Fibroblast of peridontal ligament (primary cell): ENCODE measurements around the gene RHOG.
A peak's percentile ranks its signal among the peaks of the same experiment; 100 is the strongest.
"Not testable (repeated sequence)": the region's sequence is repeated elsewhere in the genome, so short reads cannot be mapped to it uniquely, and the experiment has no call there.

Source experiments
- DNase-seq: peaks from one replicate; pipeline ENCODE4 v3.0.0-alpha.2; 2010; ENCODE audit errors: extremely low read depth

Gene RHOG

DNA sequence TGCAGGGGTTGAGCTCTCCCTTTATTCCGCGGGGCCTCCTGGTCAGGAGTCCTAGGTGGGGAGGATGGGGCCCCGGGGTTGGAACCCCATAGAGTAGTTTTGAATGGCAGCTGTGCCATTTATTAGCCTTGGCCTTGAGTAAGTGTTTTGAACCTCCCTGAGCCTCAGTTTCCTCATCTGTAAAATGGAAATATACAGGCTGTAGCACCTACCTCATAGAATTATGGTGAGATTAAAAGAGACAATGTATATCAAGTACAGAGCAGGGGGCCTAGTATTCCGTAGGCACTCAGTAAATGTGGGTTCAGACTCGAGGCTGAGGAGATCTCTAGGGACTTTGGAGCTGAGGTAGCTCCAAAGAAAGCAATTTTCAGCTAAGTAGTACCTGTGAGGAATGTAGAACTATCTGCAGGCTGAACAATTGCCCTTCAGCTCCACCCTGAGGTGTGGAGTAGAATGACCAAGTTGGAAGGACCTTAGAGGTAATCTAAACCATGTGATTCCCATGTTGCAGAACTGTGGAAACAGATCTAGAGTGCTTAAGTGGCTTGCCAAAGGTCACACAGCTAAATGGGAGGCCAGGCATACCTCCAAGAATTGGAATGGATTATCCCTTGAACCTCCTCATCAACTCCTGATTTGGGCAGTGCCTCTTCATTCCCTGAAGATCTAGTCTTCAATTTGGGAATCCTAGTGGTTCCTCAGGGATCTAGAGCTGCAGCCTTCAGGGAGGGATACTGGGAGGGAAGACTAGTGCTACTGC, 31.7 kb downstream of the RHOG start:
- peak; percentile 63 for DNase-seq

DNA sequence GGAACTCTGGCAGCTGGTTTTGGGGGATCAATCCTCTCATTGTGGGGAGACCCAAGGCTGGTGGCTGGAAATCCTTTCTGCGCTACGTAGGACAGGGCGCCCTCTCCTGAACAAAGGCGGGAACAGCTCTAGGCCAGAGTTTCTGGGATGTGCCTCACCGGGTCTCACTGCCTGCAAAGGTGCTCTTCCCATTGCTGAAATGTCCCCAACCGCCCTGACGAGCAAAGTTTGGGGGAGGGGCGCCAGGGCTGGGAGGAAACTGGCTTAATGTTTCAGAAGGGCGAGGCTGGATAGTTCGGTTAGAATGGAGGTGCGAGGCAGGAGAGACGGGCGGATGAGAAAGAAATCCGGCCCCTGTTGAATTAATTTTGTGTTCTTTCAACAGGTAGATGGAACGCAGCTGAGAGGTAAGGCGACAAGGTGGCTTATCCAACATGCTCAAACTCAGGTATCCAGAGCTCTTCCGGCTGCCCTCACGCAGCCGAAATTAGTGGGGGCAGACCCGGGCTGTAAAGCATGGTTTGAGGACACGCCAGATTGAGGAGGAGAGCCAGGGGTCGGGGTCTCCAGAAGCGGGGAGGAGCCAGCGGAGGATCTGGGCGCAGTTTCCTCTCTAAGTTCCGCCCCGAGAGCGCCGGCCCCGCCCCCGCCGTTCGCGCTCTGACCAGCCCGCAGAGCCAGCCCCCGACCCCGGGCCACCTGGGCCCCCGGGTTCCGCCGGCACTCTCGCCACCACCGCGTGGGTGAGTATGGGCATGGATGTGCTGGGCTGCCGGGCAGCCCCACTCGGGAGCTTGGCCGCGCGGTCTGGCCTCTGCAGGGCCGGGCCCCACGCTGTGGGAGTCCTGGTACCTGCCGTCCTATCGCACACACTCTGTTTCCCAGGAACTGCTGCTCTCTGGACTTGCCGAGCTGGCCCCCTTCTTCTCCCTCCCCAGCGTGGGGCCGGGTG, 32.6 kb downstream of the RHOG start, which contains the start of gene PGAP2:
Gene PGAP2, plus strand, starts transcription at position 652 of the 952 bp plus-strand sequence. CDS start 2,700 bp downstream, outside the sequence.
- DNase-seq: peak; percentile 45

DNA sequence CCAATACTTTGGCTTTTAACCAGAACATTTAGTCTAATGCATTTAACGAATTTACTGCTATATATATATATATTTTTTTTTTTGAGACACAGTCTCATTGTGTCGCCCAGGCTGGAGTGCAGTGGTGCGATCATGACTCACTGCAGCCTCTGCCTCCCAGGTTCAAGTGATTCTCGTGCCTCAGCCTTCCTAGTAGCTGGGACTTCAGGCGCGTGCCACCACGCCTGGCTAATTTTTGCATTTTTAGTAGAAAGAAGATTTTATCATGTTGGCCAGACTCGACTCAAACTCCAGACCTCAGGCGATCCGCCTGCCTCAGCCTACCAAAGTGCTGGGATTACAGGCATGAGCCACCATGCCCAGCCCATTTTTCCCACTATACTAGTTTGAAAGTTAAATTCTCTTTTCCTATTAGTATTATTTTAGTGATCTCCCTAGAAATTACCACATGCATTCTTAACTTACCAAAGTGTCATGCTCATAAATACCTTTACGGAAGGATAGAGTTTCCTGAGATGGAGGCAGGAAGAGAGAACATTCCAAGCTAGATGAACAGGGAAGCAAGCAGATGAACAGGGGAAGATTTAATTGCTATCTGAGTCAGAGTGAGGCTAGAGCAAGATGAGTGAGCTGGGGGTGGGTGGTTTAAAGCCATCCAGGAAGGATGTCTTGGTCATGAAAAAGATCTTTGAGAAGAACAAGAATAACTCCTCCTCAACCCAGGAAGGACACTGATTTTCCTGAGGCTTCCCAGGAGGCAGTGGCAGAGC, 36.8 kb downstream of the RHOG start:
- peak; percentile 28 for DNase-seq

DNA sequence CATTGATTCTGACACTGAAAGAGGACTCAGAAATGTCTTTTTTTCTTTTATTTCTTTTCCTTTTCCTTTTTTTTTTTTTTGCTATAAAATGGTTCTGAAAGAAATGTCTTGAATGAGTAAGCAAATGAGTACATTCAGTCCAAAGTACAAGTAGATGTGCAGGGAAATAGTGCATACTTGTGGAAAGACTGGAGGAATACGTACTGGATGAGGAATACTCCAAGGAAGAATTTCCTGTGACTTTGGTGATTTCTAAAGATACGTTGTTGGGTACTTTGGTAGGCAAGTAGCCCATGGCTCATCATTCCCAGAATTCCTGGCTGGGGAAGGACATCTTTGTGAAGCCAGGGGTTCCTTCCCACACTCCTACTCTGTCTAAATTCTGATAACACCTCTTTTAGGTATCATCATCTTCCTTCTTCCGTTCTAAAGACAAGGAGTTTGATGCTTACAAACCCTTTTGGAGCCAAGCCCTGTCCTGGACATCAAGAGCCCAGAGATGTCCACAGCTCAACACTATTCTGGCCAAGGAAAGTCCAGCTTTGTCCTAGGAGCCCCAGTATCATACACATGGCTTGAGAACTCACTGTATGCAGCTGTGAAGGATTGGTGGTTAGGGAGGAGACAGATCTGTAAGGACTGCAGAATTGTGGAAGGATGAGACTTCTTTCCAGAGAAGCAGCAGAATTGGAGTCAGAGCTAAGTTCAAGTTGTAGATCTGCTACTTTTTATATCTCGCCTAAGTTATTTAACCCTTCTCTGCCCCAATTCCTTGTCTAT, 38.6 kb downstream of the RHOG start:
- DNase-seq: peak; percentile 63

DNA sequence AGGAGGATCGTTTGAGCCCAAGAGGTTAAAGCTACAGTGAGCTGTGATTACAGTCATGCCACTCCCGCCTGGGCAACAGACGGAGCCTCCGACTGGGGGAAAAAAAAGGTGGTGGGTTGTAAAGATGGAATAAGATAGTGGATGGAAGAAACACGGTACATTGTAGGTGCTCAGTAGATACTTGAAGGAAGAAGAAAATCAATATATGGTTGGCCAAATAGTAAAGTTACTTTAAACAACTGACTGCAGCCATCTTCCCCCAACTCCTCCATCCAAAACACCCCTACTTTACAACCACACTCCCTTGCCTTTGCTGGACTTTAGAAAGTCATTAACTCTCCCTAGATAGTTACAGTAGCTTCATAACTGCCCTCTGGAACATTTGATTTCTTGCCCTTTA, 40.9 kb downstream of the RHOG start:
- DNase-seq: no peak

DNA sequence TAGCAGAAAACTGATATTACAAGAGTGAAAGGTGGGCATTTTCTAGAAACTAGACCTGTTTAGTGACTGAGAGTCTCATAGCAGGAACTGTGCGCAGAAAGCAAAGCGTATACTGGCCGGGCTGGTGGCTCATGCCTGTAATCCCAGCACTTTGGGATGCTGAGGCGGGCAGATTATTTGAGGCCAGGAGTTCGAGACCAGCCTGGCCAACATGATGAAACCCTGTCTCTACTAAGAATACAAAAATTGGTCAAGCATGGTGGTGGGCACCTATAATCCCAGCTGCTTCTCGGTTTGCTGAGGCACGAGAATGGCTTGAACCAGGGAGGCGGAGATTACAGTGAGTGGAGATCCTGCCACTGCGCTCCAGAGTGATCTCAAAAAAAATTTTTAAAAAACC, 41.6 kb downstream of the RHOG start:
- DNase-seq: no peak

DNA sequence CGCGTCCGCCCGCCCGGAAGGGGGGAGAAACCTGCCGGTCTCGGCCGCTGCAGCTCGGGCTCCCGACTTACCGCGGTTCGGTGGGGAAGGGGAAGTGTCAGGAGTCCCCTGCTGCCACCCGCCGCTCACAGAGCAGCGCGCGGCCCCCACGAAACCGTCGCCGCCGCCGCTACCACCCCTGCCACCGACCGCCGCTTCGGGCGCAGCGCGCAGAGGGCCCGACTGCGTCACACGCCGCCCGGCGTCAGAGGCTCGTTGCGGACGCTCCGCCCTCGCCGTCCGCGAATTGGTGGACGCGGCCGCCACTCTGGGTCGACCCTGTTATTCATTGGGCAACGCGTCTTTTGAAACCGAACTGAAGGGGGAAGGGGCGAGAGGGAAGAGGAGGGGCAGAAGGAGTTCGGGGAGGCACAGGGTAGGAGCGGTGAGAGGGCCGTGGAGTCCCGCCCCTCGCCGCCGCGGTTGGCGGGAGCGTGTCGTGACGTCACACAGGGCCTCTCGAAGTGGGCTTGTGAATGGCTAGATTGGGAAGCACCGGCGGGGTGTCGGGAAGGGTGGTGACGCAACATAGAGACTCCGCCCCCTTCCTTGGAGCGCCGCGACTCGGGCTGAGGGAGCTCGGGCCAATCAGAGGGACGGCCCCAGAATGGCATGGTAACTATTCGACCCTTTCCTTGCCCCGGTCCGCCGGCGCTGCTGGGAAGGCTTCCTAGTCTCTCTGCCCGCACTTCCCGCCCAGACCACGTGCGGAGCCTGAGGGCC, 43.2 kb downstream of the RHOG start, which contains the start of gene NUP98:
Gene NUP98, minus strand, starts transcription at position 226 of the 762 bp plus-strand sequence. CDS start 15,437 bp downstream, outside the sequence.
- DNase-seq: peak; percentile 99

DNA sequence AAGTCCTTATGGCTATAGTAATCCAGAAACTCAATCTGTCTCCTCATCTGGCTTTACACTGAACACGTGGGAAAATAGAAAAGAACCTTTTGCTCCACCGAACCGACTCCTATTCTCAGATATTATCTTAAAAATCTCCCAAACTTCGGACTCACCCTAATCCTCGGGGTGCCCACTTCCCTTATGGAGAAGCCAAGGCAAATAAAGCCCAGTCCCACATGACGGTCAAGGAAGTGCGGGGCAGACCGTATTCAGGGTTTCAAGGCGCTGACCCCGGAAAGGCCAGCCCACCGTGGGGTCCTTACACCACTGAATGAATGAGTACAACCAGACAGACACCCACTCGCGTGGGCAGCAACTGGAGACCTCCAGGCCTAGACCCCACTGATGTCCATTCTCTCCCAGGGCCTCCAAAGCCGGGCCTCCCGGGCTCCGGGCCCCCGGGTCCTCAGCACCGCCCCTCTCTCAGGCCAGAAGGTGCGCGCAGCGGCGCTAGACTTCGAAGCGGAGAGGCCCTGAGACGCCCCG, 43.9 kb downstream of the RHOG start:
- DNase-seq: peak; percentile 14

DNA sequence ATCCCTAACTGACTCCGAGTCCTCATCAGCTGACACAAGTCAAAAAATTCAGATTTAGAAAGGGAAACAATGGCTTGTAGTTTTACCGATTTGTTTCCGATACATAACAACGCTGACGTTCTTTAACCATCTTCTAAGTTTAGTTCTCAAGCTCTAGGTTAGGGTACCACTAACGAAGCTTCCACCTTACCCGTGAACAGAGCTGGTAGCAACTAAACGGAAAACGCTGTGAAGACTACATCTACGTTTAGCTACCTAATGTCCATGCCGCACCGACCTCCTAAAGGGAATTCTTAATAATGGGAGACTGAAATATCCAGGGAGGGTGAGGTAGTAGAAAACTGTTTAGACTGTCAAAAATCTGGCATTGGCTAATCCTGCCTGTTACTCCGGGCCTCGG, 44.4 kb downstream of the RHOG start:
- DNase-seq: peak; percentile 16

DNA sequence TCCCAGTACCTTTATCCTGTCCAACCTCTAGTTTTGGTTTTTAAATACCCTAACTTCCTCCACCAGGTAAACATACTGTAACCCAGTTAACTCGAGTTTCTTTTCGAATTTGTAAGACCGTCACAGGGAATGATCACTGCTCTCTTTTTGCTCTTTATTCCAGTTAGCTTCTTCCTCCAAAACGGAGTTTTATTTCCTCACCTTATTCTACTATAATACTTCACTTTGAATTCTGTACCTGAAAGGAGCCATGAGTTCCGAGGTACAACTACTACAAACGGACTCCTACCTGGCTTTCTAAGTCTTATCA, 44.8 kb downstream of the RHOG start:
- no peak for DNase-seq

DNA sequence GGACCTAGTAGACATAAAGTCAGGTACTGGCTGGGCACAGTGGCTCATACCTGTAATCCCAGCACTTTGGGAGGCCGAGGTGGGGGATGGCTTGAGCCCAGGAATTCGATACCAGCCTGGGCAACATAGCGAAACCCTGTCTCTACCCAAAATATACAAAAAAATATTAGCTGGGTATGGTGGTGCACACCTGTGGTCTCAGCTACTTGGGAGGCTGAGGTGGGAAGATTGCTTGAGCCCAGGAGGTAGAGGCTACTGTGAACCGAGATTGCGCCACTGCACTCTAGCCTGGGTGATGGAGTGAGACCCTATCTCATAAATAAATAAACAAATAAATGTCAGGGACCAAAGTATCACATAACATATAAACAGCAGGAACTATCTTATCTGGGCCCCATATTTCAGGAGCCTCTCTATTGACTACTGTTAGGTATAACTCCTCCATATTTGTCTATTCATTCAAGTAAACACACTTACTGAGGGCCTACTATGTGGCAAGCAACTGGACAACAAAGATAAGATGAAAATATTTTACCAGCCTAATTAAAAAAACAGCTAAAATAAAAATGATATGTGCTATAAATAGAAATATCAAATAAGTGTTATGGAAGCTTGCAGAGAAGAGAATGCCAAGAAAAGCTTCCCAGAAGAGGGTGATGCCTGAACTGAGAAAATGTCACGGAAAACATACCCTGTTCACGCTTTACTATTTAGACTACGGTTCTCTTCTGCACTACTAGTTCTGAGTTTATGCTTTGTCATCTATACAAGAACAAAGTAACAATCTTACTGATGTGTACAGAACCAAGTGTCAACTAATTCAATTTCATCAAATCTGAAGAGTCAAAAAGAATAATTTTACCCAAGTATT, 45.4 kb downstream of the RHOG start:
- peak; percentile 9 for DNase-seq

DNA sequence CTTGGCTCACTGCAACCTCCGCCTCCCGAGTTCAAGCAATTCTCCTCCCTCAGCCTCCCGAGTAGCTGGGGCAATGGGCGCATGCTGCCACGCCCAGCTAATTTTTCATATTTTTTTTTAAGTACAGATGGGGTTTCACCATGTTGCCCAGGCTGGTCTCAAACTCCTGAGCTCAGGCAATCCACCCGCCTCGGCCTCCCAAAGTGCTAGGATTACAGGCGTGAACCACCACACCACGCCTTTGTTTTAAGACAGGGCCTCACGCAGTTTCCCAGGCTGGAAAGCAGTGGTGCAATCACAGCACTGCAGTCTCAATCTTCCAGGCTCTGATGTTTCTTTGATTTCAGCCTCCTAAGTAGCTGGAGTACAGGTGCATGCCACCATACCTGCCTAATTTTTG, 46.4 kb downstream of the RHOG start:
- not testable (repeated sequence) for DNase-seq

DNA sequence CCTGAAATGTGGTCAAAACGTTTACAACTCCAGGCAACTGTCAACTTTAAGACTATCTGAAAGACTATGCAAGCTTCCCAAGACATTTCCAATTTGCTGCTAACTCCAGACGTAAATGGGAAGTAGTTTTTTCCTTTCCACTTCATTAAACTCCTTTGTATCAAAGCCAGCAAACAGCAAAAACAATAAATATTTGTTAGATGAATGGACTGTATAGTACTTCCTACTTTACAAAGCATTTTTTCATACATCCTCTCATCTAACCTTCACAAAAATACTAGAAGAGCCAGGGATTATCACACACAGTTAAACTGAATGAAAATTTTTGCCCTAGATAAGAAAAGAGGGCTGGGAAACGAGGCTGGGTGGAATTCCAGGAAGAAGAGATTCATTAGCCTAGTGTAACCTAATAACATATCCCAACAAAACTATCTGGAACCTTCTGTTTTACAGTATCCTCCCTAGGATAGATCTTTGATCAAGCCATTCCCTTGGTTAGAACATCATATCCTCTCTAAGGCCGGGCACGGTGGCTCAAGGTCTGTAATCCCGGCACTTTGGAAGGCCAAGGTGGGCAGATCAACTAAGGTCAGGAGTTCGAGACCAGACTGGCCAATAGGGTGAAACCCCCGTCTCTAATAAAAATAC, 53.9 kb downstream of the RHOG start:
- DNase-seq: peak; percentile 18

DNA sequence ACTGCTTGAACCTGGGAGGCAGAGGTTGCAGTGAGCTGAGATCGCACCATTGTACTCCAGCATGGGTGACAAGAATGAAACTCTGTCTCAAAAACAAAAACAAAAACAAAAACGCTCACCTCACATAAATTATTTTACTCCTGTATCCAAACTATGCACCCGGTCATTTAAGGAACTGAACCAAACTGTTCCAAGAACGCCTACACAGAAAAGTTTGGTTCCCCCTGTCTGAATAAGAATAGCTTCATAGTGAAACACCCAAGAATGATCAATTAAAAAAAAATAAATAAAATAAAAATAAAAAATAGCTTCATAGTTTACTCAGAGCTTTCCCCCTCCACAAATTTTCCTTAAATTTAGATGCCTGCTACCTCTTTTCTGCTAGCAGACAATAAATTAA, 57.1 kb downstream of the RHOG start:
- no peak for DNase-seq

DNA sequence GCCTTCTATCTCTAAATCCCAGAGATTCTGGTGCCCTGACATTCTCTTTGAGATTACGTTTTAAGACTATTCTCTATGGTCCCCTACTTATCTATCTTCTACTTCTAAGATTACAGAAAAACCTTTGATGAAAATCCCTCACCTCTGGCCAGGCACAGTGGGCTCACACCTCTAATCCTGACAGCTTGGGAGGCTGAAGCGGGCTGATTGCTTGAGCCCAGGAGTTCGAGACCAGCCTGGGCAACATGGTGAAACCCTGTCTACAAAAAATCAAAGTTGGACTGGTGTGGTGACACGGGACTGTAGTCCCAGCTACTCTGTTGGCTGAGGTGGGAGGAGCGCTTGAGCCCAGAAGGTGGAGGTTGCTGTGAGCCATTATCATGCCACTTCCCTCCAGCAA, 57.8 kb downstream of the RHOG start:
- DNase-seq: no peak

DNA sequence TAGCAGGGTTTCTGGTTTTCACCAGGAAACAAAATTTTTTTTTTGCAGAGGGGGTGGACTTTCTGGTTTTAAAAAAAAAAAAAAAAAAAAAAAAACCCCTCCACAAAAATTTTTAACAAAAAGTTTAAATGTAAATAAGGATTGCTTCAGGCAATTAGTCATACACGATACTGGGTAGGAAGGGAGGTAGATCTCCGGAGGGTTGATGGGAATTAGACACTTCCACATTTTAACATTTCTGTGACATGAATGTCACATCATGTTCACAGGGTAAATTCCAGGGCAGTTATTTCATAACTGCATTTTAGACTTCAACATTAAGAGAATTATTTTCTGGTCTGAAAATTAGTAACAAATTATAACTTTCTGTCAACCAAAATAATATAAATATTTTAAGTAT, 59.3 kb downstream of the RHOG start:
- DNase-seq: peak; percentile 34
